Measurements from ENCODE around the gene KIAA0040. TPM values are rescaled to one million over a fixed set of nuclear protein-coding genes. Genes with fewer than 3 reads are reported as not detected.
"Not testable (repeated sequence)": the region's sequence is repeated elsewhere in the genome, so short reads cannot be mapped to it uniquely, and the experiment has no call there.

Gene KIAA0040
- total and polyA plus RNA-seq, 2 donors (not counting 3 experiments of a cell fraction or from before 2014, with no cell fraction given), result 8.3 to 10.9 TPM

DNA sequence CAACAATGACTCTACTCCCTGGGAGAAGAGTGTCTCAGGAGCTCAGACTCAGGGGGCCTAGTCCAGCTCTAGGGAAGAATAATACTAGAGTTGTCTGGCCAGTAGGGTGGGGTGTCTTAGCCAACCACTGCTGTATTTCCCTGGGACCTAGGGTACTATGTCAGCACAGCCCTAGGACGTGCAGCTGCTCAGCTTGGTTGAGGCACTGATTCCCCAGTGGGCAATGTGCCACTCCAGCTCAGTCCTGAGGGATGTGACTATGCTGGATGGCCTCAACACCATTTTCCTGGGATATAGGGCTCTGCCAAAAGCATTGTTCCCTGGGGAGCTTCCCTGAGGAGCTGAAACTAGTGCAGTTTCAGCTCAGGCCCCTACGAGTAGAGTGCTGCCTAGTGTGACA, 77.6 kb downstream of the KIAA0040 start:
- no peak overlapping the region for H3K4me2 ChIP-seq (ENCODE audit: insufficient read depth, low read length)
- no peaks in the 10 kb centered on the region for H3K27me3 ChIP-seq (ENCODE audit: control insufficient read depth in 2 of 2, insufficient read depth in 2 of 2, low read length in 2 of 2)
- no peaks in the 10 kb centered on the region for H3K79me2 ChIP-seq (ENCODE audit: control insufficient read depth, insufficient read depth, low read length)
- intact Hi-C loops (cut with micrococcal nuclease), result no loop called here
- H3K4me1 ChIP-seq (ENCODE audit: control insufficient read depth, extremely low read depth, insufficient read depth, low read length), result no peaks in the 10 kb centered on the region
- H3K9ac ChIP-seq (replicated peaks; ENCODE audit: extremely low read depth, insufficient read depth, low read length), result no peak overlapping the region
- H3K9me3 ChIP-seq (replicated peaks; ENCODE audit: control insufficient read depth, insufficient read depth, low read length), result no peaks in the 10 kb centered on the region
- TF ChIP-seq JUN (IDR thresholded peaks at IDR 0.05; ENCODE audit: borderline replicate concordance, insufficient read depth, insufficient read length, low read depth) (no peak), GATA2 (IDR thresholded peaks at IDR 0.05; ENCODE audit: insufficient read depth, insufficient read length, low read depth, low read length) (no peak), FOS (IDR thresholded peaks at IDR 0.05; ENCODE audit: borderline replicate concordance, insufficient read depth, low read length) (no peak), MYC (IDR thresholded peaks at IDR 0.05; ENCODE audit: low read depth, low read length) (no peak), POLR2AphosphoS5 (IDR thresholded peaks at IDR 0.05; ENCODE audit: insufficient read depth, low read depth, low read length) (no peak), EZH2 (IDR thresholded peaks at IDR 0.05; ENCODE audit: borderline replicate concordance, low read depth, low read length, severe bottlenecking) (no peak), POLR2A (IDR thresholded peaks at IDR 0.05; ENCODE audit: low read depth, low read length) (no peak)
- TF ChIP-seq, protein P1, sequence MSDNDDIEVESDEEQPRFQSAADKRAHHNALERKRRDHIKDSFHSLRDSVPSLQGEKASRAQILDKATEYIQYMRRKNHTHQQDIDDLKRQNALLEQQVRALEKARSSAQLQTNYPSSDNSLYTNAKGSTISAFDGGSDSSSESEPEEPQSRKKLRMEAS (IDR thresholded peaks at IDR 0.05; ENCODE audit: insufficient read depth, insufficient read length), result no peak
- H3K9me1 ChIP-seq (replicated peaks; ENCODE audit: control insufficient read depth, extremely low read depth, insufficient read depth, low read length), result no peaks in the 10 kb centered on the region
- DNase-seq (ENCODE audit: low read depth, low spot score) (no peak), FAIRE-seq (no peak)
- no peaks in the 10 kb centered on the region for H4K20me1 ChIP-seq (replicated peaks; ENCODE audit: control insufficient read depth, extremely low read depth, insufficient read depth, low read length)
- BruUV-seq (replicated peaks), result no TSS peak
- ChIA-PET CTCF (interaction anchor here (1.2 to 9.8 kb wide), 5 partner anchors 11 to 86 kb away, joined by 3 to 85 read pairs (median 5); no protein-coding TSS in a partner anchor), POLR2A (no interaction called here)
- H2AFZ ChIP-seq (ENCODE audit: low read depth, low read length), result no peak overlapping the region
- no peaks in the 10 kb centered on the region for H3K36me3 ChIP-seq (ENCODE audit: control insufficient read depth in 2 of 2, extremely low read depth in 1 of 2, insufficient read depth in 2 of 2, low read length in 2 of 2)
- dilution Hi-C loops (cut with MboI; ENCODE audit: extremely low pct_ligation_motif_present, low sequenced_read_pairs), result no loop called here
- no peak overlapping the region for H3K4me3 ChIP-seq (replicated peaks in 1 of 3; ENCODE audit: insufficient read depth in 1 of 3, low read depth in 1 of 3, low read length in 3 of 3)
- H3K27ac ChIP-seq (ENCODE audit: insufficient read depth, low read depth, low read length), result no peak overlapping the region

DNA sequence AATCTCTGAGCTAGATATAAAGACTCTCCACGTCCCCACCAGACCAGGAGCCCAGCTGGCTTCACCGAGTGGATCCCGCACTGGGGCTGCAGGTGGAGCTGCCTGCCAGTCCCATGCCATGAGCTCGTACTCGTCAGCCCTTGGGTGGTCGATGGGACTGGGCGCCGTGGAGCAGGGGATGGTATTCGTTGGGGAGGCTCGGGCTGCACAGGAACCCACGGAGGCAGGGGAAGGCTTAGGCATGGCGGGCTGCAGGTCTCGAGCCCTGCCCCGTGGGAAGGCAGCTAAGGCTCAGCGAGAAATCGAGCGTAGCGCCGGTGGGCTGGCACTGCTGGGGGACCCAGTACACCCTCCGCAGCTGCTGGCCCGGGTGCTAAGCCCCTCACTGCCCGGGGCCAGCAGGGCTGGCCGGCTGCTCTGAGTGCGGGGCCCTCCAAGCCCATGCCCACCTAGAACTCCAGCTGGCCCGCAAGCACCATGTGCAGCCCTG, 84.2 kb downstream of the KIAA0040 start:
- H3K27ac ChIP-seq (ENCODE audit: insufficient read depth, low read depth, low read length); intact Hi-C loops (cut with micrococcal nuclease): not testable (repeated sequence)
- CTCF ChIA-PET, result interaction anchor here (9.8 kb wide), 1 partner anchor 17 kb away, joined by 85 read pairs; no protein-coding TSS in a partner anchor

More for the DNA sequence above, 84.2 kb downstream of the KIAA0040 start:
- H3K9ac ChIP-seq (replicated peaks; ENCODE audit: extremely low read depth, insufficient read depth, low read length); DNase-seq (ENCODE audit: low read depth, low spot score); H3K4me2 ChIP-seq (ENCODE audit: insufficient read depth, low read length); POLR2A ChIA-PET; H3K4me3 ChIP-seq (replicated peaks in 1 of 3; ENCODE audit: insufficient read depth in 1 of 3, low read depth in 1 of 3, low read length in 3 of 3); H3K9me1 ChIP-seq (replicated peaks; ENCODE audit: control insufficient read depth, extremely low read depth, insufficient read depth, low read length); H3K27me3 ChIP-seq (ENCODE audit: control insufficient read depth in 2 of 2, insufficient read depth in 2 of 2, low read length in 2 of 2); H3K79me2 ChIP-seq (ENCODE audit: control insufficient read depth, insufficient read depth, low read length); H3K9me3 ChIP-seq (replicated peaks; ENCODE audit: control insufficient read depth, insufficient read depth, low read length); FAIRE-seq; dilution Hi-C loops (cut with MboI; ENCODE audit: extremely low pct_ligation_motif_present, low sequenced_read_pairs); H2AFZ ChIP-seq (ENCODE audit: low read depth, low read length); BruUV-seq (replicated peaks); H3K36me3 ChIP-seq (ENCODE audit: control insufficient read depth in 2 of 2, extremely low read depth in 1 of 2, insufficient read depth in 2 of 2, low read length in 2 of 2); H4K20me1 ChIP-seq (replicated peaks; ENCODE audit: control insufficient read depth, extremely low read depth, insufficient read depth, low read length); H3K4me1 ChIP-seq (ENCODE audit: control insufficient read depth, extremely low read depth, insufficient read depth, low read length): not testable (repeated sequence)

Other genes with a start within 250 kb of the KIAA0040 start
- gene CACYBP, start 192.8 kb downstream of the KIAA0040 start, total RNA-seq, result 149 and 173 TPM in 2 replicates
- gene CACYBP, start 192.8 kb downstream of the KIAA0040 start, polyA plus RNA-seq, result 14.7 and 29.5 TPM in 2 replicates
- 31.6 and 31.8 TPM in 2 replicates for gene MRPS14, start 169.4 kb downstream of the KIAA0040 start, total RNA-seq
- 24.7 and 29.5 TPM in 2 replicates for gene MRPS14, start 169.4 kb downstream of the KIAA0040 start, polyA plus RNA-seq
- not detected in 2 replicates for gene TNN, start 124.9 kb downstream of the KIAA0040 start, total RNA-seq
- not detected in 2 replicates for gene TNN, start 124.9 kb downstream of the KIAA0040 start, polyA plus RNA-seq

Data from endothelial cell of umbilical vein (primary cell).